Stimulated activated CD4-positive, alpha-beta T cell treated with anti-CD3 and anti-CD28 coated beads, Interleukin-12 subunit alpha, Interleukin-12 subunit beta, amount 100 ng/mL, for 24 hours (primary cell): ENCODE data around the gene PKIG.

ENCODE experiments used
- DNase-seq, 2 experiments: peaks; one replicate each; pipeline ENCODE4 v3.0.0-alpha.2; 2020; ENCODE audit warnings: low read depth in 2 of 2

PKIG gene

GRCh38 chr20:44620030-44620429 lies 37.7 kb downstream of the PKIG start:
- DNase-seq = no peak

DNA sequence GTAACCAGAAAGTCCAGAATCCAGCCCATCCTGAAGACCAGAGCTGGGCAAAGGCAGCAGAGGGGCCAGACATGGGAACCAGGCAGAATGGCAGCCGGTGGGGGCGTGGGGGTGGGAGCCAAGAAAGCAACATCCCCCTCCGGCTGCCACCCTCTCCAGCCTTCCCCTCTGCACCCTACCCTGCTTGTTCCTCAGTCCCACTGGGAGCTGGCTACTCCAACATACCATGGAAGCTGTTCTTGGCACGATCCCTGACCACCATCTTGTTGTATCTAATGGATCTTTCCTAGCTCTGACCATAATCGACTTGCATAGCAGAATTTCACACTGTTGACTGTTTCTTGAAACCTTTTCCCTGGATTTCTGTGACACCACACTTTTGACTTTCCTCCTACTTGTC lies 38.9 kb downstream of the PKIG start:
- no peak for DNase-seq

DNA sequence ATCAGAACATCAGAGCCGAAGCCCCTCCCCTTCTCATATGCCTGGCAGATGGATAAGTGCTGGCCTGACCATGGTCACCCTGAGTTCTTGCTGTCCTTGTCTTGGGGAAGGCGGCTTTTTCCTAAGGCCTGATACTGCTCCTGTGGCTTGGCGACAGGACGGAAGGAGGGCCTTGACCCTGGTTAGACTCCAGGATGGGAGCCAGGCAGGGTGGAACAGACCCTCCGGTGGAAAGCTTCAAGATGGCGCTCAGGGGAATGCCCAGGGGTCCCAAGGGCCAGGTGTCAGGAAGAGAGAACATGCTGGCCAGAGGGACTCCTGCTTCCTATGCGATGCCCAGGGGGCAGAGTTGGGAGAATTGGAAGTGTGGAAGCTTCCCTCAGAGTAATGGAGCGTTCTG lies 39.6 kb downstream of the PKIG start:
- no peak for DNase-seq

- DNase-seq = no peak
Measured at GRCh38 chr20:44622501-44623270, 40.3 kb downstream of the PKIG start.

DNA sequence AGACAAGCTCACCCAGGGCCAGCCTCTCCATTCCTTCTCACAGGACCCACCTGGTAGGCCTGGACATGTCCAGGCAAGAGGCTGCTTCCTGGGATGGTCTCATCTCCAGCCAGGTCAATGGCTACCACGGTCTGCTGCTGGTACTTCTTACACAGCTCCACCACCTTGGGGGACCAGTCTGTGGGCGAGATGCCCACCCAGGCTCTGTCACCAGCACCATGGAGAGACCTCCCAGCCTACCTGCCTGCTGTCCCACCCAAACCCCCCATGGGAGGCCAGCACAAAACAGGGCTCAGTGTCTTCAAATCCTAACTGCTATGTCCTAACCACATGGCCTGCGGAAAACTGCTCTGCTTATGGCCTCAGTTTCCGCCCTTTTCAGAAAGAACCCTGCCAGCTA lies 41.8 kb downstream of the PKIG start:
- DNase-seq = no peak

GRCh38 chr20:44624743-44625271 lies 42.4 kb downstream of the PKIG start:
- no peak for DNase-seq

- no peak for DNase-seq
Measured at GRCh38 chr20:44625361-44625760, 43.0 kb downstream of the PKIG start.

DNA sequence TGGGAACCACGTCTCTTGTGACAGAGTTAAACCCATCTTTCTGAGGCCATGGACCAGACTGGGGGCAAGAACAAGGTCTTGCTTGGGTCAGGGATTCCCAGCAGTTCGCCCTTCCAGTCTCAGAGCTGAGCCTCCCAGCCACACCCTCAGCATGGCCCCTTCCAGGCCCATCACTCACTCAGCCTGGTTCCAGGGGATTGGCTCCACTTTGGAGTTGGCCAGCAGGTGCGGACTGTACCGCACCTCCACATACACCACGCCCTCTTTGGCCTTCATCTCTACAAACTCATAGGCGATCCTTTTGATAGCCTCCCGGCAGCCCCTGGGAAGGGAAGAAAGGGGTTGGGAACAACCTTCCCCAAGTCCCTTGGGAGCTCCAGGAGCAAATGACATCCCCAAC lies 43.9 kb downstream of the PKIG start:
- no peak for DNase-seq

DNA sequence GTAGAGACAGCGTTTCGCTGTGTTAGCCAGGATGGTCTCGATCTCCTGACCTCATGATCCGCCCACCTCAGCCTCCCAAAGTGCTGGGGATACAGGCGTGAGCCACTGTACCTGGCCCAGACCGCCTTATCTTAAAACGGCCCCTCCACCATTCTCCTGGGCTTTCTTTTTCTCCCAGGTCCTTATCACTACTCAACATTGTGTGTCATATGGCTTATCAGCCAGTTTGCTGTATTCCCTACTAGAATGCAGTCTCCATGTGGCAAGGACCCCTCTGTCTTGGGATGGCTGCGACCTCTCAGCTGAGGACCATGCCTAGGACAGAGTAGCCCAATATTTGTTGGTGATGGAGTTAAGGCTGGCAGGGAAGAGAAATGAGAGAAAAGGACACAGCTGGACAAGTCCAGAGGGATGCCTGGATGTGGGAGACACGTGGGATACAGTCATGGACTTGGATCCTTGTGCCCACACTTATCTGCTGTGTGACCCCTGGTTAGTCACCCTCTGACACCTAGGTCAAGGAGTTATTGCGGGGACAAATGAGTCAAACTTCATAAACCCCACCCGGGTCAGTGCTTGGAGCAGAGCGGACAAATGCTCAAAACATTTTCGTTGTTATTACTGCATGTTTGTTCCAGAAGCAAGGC lies 45.1 kb downstream of the PKIG start:
- DNase-seq = no peak

GRCh38 chr20:44629017-44629385 lies 46.6 kb downstream of the PKIG start:
- no peak for DNase-seq

GRCh38 chr20:44629542-44629941 lies 47.2 kb downstream of the PKIG start:
- DNase-seq = no peak

DNA sequence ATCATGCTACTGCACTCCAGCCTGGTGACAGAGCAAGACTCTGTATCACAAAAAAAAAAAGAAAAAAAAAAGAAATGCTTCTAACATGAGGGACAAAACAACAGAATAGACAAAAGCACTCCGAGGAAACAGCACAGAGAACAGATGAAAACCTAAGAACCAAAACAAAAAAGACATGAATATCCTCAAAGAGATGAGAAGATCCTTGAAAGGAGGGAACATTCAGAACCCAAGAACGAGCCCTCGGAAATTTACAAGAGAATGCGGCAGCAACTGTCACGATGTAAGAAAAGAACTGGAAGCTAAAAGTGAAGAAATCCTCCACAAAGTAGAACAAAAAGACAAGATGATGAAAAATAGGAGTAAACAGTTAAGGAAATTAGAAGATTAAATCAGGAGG lies 47.9 kb downstream of the PKIG start:
- no peak for DNase-seq

- DNase-seq = no peak
Measured at GRCh38 chr20:44632103-44632752, 49.8 kb downstream of the PKIG start.

- DNase-seq = no peak
Measured at GRCh38 chr20:44633187-44633810, 50.9 kb downstream of the PKIG start.

DNA sequence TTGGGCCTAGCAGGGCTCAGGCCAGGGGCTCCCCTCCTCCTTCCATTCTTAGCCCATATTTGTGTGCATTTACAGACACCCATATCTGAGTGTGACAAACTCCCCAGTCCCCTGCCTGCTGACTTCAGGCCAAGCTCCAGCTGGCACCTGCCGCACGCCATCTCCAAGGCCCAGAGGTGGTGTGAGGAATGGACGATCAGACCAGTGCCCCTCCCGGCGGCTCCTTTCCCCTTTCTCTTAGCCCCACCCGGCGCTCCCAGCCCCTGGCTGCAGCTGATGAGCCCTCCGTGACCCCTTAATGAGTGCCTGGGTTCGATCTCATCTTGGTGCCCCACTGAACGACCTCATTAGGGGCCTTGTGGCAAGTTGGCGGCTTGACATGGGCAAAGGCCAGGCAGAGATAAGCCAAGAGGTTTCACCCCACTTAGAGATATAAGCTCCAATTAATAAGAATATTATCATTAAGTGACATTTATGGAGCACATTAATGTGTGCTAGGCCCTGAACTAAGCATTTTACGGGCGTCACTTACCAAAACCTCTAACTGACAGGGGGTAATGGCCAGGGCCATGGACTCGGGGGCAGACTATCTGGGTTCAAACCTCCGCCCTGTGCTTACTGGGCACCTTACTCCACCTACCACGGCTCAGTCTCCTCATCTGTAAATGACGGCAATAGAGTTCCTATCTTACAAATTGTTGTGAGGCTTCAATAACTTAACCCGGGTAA lies 51.7 kb downstream of the PKIG start:
- DNase-seq = no peak

- no peak for DNase-seq
Measured at GRCh38 chr20:44635877-44636276, 53.5 kb downstream of the PKIG start.

DNA sequence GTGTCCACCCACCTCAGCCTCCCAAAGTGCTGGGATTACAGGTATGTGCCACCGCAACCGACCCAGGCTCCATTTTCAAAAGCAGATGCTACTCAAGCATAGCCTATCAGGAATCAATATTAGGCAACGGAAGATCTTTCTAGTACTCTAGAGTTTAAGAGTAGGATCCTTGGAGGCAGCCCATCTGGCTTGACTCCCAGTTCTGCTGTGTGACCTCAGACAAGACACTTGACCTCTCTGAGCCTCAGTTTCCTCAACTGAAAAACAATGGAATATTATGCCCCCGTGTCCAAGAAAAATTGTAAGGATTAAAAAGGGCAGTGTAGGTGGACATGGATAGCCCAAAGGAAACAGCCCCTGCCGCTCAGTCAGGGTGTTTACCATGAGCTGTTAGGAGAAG lies 54.7 kb downstream of the PKIG start:
- no peak for DNase-seq

DNA sequence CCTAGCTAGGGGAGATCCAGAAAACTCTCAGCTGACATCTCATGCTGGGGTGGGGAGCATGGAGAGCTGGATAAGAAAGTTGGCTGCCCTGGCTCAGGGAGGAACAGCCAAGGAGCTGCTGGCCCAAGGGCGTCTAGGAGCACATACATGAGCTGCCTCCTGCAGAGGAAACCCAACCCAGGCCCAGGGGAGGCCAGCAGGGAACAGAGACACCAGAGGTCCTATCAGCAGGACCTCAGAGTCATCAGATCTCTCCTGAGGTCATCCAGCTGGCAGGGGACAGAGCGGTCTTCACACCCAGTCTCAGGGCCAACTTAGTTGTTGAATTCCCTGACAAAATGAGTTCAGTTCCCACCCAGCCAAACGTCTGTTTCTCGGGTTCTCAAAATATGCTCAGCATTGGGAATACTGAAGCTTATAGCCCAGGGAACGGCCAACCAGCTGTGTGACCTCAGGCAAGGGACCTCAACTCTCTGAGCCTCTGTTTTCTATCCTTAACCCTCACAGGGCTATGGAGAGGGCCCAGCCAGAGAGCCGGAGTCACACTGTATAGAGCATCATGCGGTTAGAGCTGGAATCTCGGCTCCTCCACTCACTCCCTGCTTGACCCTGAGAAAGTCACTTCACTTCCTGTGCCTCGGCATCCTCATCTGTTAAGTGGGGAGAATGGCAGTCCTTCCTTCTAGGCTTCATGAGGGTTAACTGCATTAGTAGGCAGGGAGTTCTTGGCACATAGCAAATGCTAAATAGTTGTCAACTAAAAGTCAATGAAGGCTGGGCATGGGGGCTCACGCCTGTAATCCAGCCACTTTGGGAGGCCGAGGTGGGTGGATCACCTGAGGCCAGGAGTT lies 55.4 kb downstream of the PKIG start:
- no peak for DNase-seq

DNA sequence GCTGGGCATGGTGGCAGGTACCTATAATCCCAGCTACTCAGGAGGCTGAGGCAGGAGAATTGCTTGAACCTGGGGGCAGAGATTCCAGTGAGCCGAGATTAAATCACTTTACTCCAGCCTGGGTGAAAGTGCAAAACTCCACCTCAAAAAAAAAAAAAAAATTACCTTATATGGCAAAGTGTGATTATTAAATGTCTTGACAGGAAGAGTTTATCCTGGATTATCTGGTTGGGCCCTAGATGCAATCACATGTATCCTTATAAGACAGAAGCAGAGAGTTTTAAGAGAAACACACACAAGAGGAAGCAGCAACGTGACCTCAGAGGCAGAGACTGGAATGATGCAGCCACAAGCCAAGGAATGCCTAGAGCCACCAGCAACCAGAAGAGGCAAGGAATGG lies 58.1 kb downstream of the PKIG start:
- DNase-seq = no peak

DNA sequence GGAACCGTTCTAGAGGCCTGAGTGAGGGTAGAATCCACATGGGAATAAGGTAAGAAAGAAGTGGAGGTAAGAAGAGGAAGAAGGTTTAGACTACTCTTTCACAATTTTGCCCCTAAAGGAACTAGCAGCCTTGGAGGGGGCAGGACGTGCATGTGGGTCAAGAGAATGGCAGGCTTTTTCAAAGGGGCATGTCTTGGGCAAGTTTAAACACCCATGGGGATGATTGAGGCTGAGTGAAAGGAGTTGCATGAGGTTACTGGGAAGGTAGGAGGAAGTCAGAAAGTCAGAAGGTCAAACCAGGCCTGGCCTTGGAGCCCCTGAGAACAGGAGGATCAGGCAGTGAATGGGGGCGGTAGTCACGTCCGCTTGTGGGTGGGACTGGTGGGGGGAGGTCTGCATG lies 58.9 kb downstream of the PKIG start:
- DNase-seq = no peak
